Tibial nerve (tissue), 4 donors: ENCODE results near the gene MTHFD1L. TPM values are rescaled to one million over a fixed set of nuclear protein-coding genes. Genes with fewer than 3 reads are reported as not detected.

Experiments
- DNase-seq, 2 donors: peaks; one replicate each; pipeline ENCODE4 v3.0.0-alpha.2; 2019; ENCODE audit warnings: low spot score in 2 of 2
- H3K27ac ChIP-seq, 4 donors: fragments of 200-600 bp; sonication (generic) in 3 of 4; one replicate each; pipeline ENCODE4 v1.5.1; 2017 to 2019; ENCODE audit warnings: mild to moderate bottlenecking in 1 of 4
- H3K27me3 ChIP-seq, 2 donors: fragments of 200-600 bp; sonication (generic) in 1 of 2; one replicate each; pipeline versions ENCODE4 v1.5.1 to v1.6.0; 2017 to 2019
- H3K36me3 ChIP-seq, 3 donors: fragments of 200-600 bp; sonication (generic); one replicate each; pipeline ENCODE4 v1.5.1; 2018 to 2019
- H3K4me1 ChIP-seq, 4 donors: fragments of 200-600 bp; sonication (generic) in 3 of 4; one replicate each; pipeline ENCODE4 v1.5.1; 2017 to 2019
- H3K4me3 ChIP-seq, 4 donors: fragments of 200-600 bp; sonication (generic) in 3 of 4; one replicate each; pipeline ENCODE4 v1.5.1; 2017 to 2019; ENCODE audit warnings: mild to moderate bottlenecking in 1 of 4, moderate library complexity in 1 of 4
- H3K9me3 ChIP-seq, 4 donors: fragments of 200-600 bp; sonication (generic) in 3 of 4; one replicate each; pipeline ENCODE4 v1.5.1; 2017 to 2019
- CTCF ChIP-seq, 5 experiments: fragments of 200-600 bp in 3 of 5; fragments of 450-650 bp in 2 of 5; sonication (generic) in 3 of 5; IDR thresholded peaks; one replicate each; pipeline ENCODE4 v1.5.1; 2016 to 2019; ENCODE audit warnings: antibody characterized with exemption in 5 of 5, mild to moderate bottlenecking in 3 of 5, moderate library complexity in 2 of 5
- EP300 ChIP-seq, 2 donors: sonication (generic); formaldehyde crosslinking; IDR thresholded peaks; one replicate each; pipeline ENCODE4 v1.6.1; 2017; ENCODE audit warnings: antibody characterized with exemption in 2 of 2, mild to moderate bottlenecking in 1 of 2
- POLR2A ChIP-seq, 2 donors: fragments of 450-650 bp; IDR thresholded peaks; one replicate each; pipeline ENCODE4 v1.6.1; 2017; ENCODE audit warnings: antibody characterized with exemption in 2 of 2, mild to moderate bottlenecking in 2 of 2, moderate library complexity in 2 of 2
- WGBS, 2 donors: methylation state at CpG; one replicate each; pipeline ENCODE4 v1.1.5; 2018; 5-methylcytosine and 5-hydroxymethylcytosine counted together
- total RNA-seq, 4 donors: library from RNA; depleted of rRNA; stranded (reverse); fragments of >200 nt; gene quantifications; one replicate each; pipeline ENCODE4 v1.1.0, GENCODE V29; 2016

Gene MTHFD1L
- total RNA-seq, 4 donors from 2014 or later: 8.4 to 35.1 (median 13.1) TPM

- TF ChIP-seq CTCF (IDR thresholded peaks at IDR 0.05) (no peak), EP300 (IDR thresholded peaks at IDR 0.05) (no peak), POLR2A (IDR thresholded peaks at IDR 0.05) (no peak)
- H3K27ac ChIP-seq: no peak overlapping the region
Observed at GRCh38 chr6:150994026-150994425, 128.5 kb downstream of the MTHFD1L start.

GRCh38 chr6:150996968-150997367 lies 131.5 kb downstream of the MTHFD1L start:
- Histone ChIP-seq H3K4me1 (peaks cover 0 to 3% (median 0%) of the 10 kb centered on the region in 4 donors), H3K27me3 (no peaks in the 10 kb centered on the region), H3K4me3 (no peak overlapping the region), H3K36me3 (peaks cover 0 to 17% (median 0%) of the 10 kb centered on the region in 3 donors), H3K9me3 (no peaks in the 10 kb centered on the region), H3K27ac (no peak overlapping the region)
- no peak for TF ChIP-seq POLR2A (IDR thresholded peaks at IDR 0.05)
- no peak for TF ChIP-seq EP300 (IDR thresholded peaks at IDR 0.05)
- no peak for TF ChIP-seq CTCF (IDR thresholded peaks at IDR 0.05)
- WGBS, 2 donors: 87 to 95% methylated on average over 6 of the region's 6 CpGs
- DNase-seq: no peak

More at GRCh38 chr6:150994026-150994425, 128.5 kb downstream of the MTHFD1L start:
- no peaks in the 10 kb centered on the region for H3K9me3 ChIP-seq
- DNase-seq: no peak
- no peaks in the 10 kb centered on the region for H3K4me1 ChIP-seq
- H3K27me3 ChIP-seq: no peaks in the 10 kb centered on the region
- H3K36me3 ChIP-seq: peaks cover 0 to 17% (median 0%) of the 10 kb centered on the region in 3 donors
- 95 to 100% methylated on average over 1 of the region's 1 CpG for WGBS, 2 donors
- H3K4me3 ChIP-seq: no peak overlapping the region

- Histone ChIP-seq H3K9me3 (no peaks in the 10 kb centered on the region), H3K27me3 (no peaks in the 10 kb centered on the region), H3K27ac (no peak overlapping the region), H3K4me3 (no peak overlapping the region), H3K4me1 (peaks cover 0 to 11% (median 0%) of the 10 kb centered on the region in 4 donors), H3K36me3 (peaks cover 0 to 9% (median 0%) of the 10 kb centered on the region in 3 donors)
- no peak for TF ChIP-seq EP300 (IDR thresholded peaks at IDR 0.05)
- TF ChIP-seq CTCF (IDR thresholded peaks at IDR 0.05): no peak
- no peak for TF ChIP-seq POLR2A (IDR thresholded peaks at IDR 0.05)
- no peak for DNase-seq
Observed at GRCh38 chr6:150999107-150999506, 133.6 kb downstream of the MTHFD1L start.

GRCh38 chr6:150999576-150999975 lies 134.1 kb downstream of the MTHFD1L start:
- TF ChIP-seq POLR2A (IDR thresholded peaks at IDR 0.05): no peak
- no peak for TF ChIP-seq CTCF (IDR thresholded peaks at IDR 0.05)
- no peak for TF ChIP-seq EP300 (IDR thresholded peaks at IDR 0.05)
- 90% methylated on average over 6 of the region's 6 CpGs for WGBS, 2 donors
- H3K9me3 ChIP-seq: no peaks in the 10 kb centered on the region
- no peak overlapping the region for H3K4me3 ChIP-seq
- no peaks in the 10 kb centered on the region for H3K27me3 ChIP-seq
- H3K27ac ChIP-seq: no peak overlapping the region
- H3K36me3 ChIP-seq: peaks cover 0 to 7% (median 0%) of the 10 kb centered on the region in 3 donors
- H3K4me1 ChIP-seq: peaks cover 0 to 15% (median 0%) of the 10 kb centered on the region in 4 donors
- DNase-seq: no peak

- WGBS, 2 donors: 75 to 76% methylated on average over 5 of the region's 5 CpGs
- DNase-seq: no peak
- Histone ChIP-seq H3K27me3 (no peaks in the 10 kb centered on the region), H3K4me1 (peaks cover 0 to 26% (median 3%) of the 10 kb centered on the region in 4 donors), H3K4me3 (no peak overlapping the region), H3K9me3 (no peaks in the 10 kb centered on the region), H3K36me3 (no peaks in the 10 kb centered on the region), H3K27ac (no peak overlapping the region)
- TF ChIP-seq CTCF (IDR thresholded peaks at IDR 0.05): no peak
- no peak for TF ChIP-seq POLR2A (IDR thresholded peaks at IDR 0.05)
- no peak for TF ChIP-seq EP300 (IDR thresholded peaks at IDR 0.05)
Observed at GRCh38 chr6:151001387-151002056, 136.0 kb downstream of the MTHFD1L start.
